NCI-H2196 (cell line): Measurements from ENCODE around the gene IQCM.

Source experiments
- DNase-seq: peaks from one replicate; lab custom pipeline; 2025; ENCODE audit not compliant: unreplicated experiment; lab: John Stamatoyannopoulos, UW

The IQCM gene

GRCh38 chr4:149781150-149781549 is 34.5 kb downstream of the IQCM start:
- DNase-seq: no peak

GRCh38 chr4:149768477-149768876 is 47.2 kb downstream of the IQCM start:
- no peak for DNase-seq

- DNase-seq: no peak
These were observed 49.5 kb downstream of the IQCM start for GRCh38 chr4:149766135-149766534.

- no peak for DNase-seq
These were observed 50.0 kb downstream of the IQCM start for GRCh38 chr4:149765630-149766029.

GRCh38 chr4:149755969-149756368 is 59.7 kb downstream of the IQCM start:
- DNase-seq: no peak

GRCh38 chr4:149754526-149754925 is 61.1 kb downstream of the IQCM start:
- DNase-seq: no peak

- no peak for DNase-seq
These were observed 62.9 kb downstream of the IQCM start for GRCh38 chr4:149752729-149753128.

GRCh38 chr4:149751174-149751573 is 64.5 kb downstream of the IQCM start:
- DNase-seq: no peak

GRCh38 chr4:149749784-149750183 is 65.9 kb downstream of the IQCM start:
- DNase-seq: no peak

GRCh38 chr4:149747646-149748045 is 68.0 kb downstream of the IQCM start:
- DNase-seq: no peak

- no peak for DNase-seq
These were observed 69.4 kb downstream of the IQCM start for GRCh38 chr4:149746276-149746675.

GRCh38 chr4:149741186-149741831 is 74.3 kb downstream of the IQCM start:
- no peak for DNase-seq

GRCh38 chr4:149738156-149738555 is 77.5 kb downstream of the IQCM start:
- no peak for DNase-seq

GRCh38 chr4:149735796-149736195 is 79.8 kb downstream of the IQCM start:
- DNase-seq: no peak

- no peak for DNase-seq
These were observed 87.2 kb downstream of the IQCM start for GRCh38 chr4:149728444-149728843.

- no peak for DNase-seq
These were observed 88.0 kb downstream of the IQCM start for GRCh38 chr4:149727663-149728062.

GRCh38 chr4:149723065-149723464 is 92.6 kb downstream of the IQCM start:
- DNase-seq: no peak

- no peak for DNase-seq
These were observed 95.8 kb downstream of the IQCM start for GRCh38 chr4:149719806-149720205.

GRCh38 chr4:149719357-149719756 is 96.3 kb downstream of the IQCM start:
- DNase-seq: no peak

- DNase-seq: no peak
These were observed 97.1 kb downstream of the IQCM start for GRCh38 chr4:149718500-149718899.

- no peak for DNase-seq
These were observed 98.9 kb downstream of the IQCM start for GRCh38 chr4:149716728-149717127.

GRCh38 chr4:149715822-149716585 is 99.6 kb downstream of the IQCM start:
- DNase-seq: no peak

- DNase-seq: no peak
These were observed 102.6 kb downstream of the IQCM start for GRCh38 chr4:149713031-149713430.
